Measurements from ENCODE around the gene IL5.
"Not testable (repeated sequence)": the region's sequence is repeated elsewhere in the genome, so short reads cannot be mapped to it uniquely, and the experiment has no call there.

The IL5 gene

DNA sequence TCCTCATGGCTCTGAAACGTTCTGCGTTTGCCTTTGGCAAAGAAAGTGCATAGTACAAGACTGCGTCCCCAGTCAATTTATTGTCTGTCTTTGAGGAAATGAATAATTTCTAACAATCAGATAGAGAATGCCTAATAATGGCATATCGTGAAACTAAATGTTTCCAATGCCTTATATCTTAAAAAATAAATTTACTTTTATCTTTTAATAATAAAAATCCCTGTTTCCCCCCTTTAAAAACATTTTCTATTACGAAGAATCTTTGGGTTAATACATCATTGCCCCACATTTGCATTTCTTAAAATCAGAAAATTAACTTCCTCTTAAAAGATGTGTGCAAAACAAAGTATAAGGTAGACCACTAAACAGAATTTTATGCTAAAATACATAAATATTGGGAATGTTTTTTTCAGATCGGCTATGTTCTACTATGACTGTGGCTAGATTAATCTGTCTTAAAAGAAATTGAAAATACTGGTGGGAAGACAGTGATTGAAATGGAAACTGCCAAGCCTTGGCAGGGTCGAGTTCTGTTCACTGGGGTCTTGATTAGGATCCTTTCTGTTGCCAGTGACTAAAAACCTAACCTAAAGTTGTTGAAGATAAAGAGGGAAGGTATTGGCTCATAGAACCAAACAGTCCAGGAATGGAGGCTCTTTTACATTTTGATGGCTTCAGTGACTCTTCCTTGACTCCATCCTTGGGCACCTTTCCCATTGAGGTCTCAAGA is at the start of gene IL5:
TSS of gene IL5 (minus strand) at position 51 of the 730 bp plus-strand sequence. CDS start at position 7, 44 bp downstream.
- no peak for DNase-seq (ENCODE audit: low read depth in 2 of 2)

- no peak for DNase-seq (ENCODE audit: low read depth in 2 of 2)
Measured at GRCh38 chr5:132592521-132592920, 49.2 kb upstream of the IL5 start.

DNA sequence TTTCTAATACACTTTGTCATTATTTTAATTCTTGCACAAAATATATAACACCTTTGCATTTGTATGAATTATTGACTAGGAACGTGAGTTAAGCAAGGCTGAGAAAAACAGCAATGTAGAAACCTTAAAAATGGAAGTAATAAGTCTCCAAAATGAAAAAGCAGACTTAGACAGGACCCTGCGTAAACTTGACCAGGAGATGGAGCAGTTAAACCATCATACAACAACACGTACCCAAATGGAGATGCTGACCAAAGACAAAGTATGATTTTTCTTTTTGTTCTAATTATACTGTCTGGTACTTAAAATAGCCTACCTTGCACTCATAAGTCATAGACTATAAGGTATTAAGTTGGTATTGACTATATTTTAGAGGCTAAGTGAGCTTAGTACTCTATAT is 47.8 kb upstream of the IL5 start:
- DNase-seq (ENCODE audit: low read depth in 2 of 2), result no peak

- DNase-seq (ENCODE audit: low read depth in 2 of 2), result no peak
Measured at GRCh38 chr5:132589467-132589866, 46.1 kb upstream of the IL5 start.

GRCh38 chr5:132586063-132586462 is 42.7 kb upstream of the IL5 start:
- DNase-seq (ENCODE audit: low read depth in 2 of 2), result no peak

DNA sequence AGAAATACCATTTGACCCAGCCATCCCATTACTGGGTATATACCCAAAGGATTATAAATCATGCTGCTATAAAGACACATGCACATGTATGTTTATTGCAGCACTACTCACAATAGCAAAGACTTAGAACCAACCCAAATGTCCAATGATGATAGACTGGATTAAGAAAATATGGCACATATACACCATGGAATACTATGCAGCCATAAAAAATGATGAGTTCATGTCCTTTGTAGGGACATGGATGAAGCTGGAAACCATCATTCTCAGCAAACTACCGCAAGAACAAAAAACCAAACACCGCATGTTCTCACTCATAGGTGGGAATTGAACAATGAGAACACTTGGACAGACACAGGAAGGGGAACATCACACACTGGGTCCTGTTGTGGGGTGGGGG is 41.2 kb upstream of the IL5 start:
- DNase-seq (ENCODE audit: low read depth in 2 of 2), result not testable (repeated sequence)

DNA sequence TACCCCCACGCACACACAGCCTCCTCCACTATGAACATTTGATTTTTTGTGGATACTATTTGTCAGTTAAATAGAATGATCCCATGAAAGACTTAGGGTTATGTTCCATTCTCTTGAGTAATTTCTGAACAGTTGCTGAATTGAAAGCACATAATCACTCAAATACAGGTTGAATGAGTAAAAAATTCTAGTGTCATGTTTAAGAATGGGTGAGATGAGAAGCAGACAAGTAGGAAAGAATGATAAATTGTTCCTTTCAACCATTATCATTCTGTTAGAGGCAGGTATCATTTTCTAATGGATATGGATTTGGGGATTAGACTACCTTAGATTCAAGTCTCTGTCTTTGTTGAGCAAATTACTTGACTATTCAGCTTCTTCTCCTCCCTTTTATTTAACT is 32.8 kb upstream of the IL5 start:
- no peak for DNase-seq (ENCODE audit: low read depth in 2 of 2)

DNA sequence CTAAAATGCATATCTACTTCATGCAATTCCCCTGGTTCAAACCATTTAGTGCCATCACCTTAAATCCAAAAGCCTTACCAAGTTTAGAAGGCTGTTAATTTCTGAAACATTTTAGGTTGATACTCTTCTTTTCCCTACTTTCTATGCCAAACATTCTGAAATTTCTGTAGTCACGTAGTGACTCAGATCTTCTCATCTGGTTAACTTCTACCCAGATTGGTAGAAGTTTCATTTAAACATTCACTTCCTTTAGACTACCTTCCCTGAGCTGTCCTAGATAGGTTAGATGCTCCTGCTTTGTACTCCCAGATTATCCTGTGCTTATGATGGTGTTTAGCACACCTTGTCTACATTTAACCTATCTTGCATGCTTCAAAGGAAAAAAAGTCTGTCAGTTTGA is 23.3 kb upstream of the IL5 start:
- no peak for DNase-seq (ENCODE audit: low read depth in 2 of 2)

GRCh38 chr5:132564555-132564954 is 21.2 kb upstream of the IL5 start:
- not testable (repeated sequence) for DNase-seq (ENCODE audit: low read depth in 2 of 2)

GRCh38 chr5:132561601-132562000 is 18.3 kb upstream of the IL5 start:
- no peak for DNase-seq (ENCODE audit: low read depth in 2 of 2)

GRCh38 chr5:132559383-132560060 is 16.2 kb upstream of the IL5 start:
- no peak for DNase-seq (ENCODE audit: low read depth in 2 of 2)

GRCh38 chr5:132557478-132558172 is 14.3 kb upstream of the IL5 start:
- peak; percentile 4 to 19 for DNase-seq (ENCODE audit: low read depth in 2 of 2)

DNA sequence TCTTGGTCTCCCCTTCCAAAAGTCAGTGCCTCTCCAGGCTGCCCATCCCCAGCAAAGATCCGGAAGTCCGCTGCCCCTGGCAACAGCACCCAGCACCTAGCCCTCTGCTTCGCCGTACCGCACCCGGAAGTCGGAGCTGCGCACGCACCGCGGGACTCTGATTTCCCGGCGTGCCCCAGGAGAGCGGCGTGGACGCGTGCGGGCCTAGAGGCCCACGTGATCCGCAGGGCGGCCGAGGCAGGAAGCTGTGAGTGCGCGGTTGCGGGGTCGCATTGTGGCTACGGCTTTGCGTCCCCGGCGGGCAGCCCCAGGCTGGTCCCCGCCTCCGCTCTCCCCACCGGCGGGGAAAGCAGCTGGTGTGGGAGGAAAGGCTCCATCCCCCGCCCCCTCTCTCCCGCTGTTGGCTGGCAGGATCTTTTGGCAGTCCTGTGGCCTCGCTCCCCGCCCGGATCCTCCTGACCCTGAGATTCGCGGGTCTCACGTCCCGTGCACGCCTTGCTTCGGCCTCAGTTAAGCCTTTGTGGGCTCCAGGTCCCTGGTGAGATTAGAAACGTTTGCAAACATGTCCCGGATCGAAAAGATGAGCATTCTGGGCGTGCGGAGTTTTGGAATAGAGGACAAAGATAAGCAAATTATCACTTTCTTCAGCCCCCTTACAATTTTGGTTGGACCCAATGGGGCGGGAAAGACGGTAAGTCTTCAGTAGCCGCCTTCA is 13.6 kb upstream of the IL5 start, which contains the start of gene RAD50:
TSS of gene RAD50 (plus strand) at position 215 of the 715 bp plus-strand sequence. CDS start at position 563, 348 bp downstream.
- peak; percentile 89 to 90 for DNase-seq (ENCODE audit: low read depth in 2 of 2)

DNA sequence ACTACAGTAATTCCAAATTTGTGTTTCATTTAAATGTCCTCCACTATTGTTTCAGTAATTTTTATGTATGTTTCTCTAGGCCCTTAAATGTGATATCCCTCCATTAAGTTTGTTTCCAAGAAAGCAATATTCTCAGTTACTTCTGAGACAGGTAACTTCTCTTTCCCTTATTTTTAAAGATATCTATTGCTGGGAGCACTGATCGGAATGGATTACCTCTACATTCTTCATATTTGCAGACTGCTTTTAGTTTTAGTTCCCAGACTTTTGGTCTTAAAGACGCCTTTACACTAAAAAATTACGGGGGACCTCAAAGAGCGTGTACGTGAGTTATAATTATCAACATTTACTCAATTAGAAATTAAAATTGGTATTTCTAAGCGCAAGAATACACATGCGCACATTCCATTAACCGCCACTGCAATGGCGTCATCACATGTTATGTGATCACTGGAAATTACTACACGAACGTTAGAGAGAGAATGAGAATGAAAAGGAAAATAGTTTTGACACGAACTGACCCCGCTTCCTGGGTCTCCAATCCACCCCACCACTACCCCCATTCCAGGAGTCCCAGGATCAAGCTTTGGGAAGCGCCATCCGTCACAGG is 12.9 kb upstream of the IL5 start:
- no peak for DNase-seq (ENCODE audit: low read depth in 2 of 2)

DNA sequence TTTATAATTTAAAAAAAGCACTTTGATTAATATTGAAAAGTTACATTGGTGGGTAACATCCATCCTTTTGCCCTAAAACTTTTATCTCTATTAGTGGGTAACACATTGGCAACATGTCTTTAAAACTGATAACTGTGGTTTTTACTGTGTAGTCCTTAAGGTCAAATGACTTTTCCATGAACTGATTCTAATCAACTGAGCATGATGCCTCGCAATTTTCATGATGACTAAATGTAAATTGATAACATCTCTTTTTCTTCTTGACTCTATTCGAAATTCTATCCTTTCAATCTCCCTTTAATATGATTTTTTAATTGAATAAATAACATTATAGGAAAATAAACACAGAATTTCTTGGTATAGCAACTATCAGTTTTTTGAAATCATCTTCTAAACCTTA is 6.3 kb upstream of the IL5 start:
- DNase-seq (ENCODE audit: low read depth in 2 of 2), result no peak

DNA sequence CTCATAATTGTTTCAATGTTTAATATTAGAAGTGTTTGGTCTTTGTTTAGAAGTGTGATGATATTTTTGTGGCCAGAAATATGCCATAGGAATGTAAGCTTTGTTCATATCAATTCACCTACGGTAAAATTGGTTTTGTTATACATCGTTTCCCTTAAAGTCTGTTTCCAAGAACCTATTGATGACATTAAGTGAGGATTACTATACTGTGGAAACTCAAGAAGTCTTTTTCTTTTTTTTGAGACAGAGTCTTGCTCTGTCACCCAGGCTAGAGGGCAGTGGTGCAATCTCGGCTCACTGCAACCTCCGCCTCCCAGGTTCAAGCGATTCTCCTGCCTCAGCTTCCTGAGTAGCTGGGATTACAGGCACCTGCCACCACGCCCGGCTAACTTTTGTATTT is 5.5 kb upstream of the IL5 start:
- not testable (repeated sequence) for DNase-seq (ENCODE audit: low read depth in 2 of 2)

DNA sequence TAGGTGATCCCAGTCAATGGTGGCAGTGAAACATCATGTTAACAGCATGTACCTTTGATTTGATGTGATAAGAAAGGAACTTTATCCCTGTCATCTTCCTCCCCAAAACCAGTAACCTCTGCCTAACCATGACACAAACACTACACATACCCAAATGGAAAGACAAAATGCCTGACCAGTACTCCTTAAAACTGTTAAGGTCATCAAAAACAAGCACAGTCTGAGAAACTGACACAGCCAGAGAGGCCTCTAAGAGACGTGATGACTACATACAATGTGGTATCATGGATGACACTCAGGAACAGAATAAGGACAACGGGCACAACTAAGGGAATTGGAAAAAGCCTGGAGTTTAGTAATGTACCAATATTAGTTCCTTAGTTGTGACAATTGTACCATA is 3.9 kb upstream of the IL5 start:
- no peak for DNase-seq (ENCODE audit: low read depth in 2 of 2)

DNA sequence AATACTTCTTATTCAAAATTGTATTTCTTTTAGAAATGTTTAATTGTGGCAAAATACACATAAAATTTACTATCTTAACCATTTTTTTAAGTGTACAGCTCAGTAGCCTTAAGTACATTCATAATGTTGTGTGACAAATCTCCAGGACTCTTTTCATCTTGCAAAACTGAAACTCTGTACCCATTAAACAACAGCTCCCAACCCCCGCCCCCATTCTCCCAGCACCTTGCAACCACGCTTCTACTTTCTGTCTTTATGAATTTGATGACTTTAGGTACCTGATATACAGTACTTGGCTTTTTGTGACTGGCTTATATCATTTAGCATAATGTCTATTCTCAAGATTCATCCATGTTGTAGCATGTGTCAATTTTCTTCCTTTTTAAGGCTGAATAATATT is 2.8 kb upstream of the IL5 start:
- DNase-seq (ENCODE audit: low read depth in 2 of 2), result peak; percentile 48 to 58

DNA sequence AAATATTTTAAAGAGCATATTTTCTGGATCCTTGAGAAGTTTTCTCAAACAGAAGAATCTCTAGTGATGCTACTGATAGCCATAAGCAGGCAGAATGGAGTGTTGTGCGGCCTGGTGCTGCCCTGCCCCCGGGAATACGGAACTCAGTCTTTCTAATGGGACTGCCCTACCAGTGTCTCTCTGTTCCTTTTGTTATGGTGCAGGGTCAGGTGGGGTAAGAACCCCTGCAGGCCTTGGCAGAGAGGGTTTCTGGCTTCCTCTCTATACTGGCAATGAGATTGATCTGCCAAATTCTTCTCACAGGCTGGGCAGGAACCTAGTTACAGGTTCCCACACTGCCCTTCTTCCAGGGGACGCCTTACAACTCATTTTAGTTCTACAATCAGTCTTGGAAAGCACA is 2.6 kb downstream of the IL5 start:
- DNase-seq (ENCODE audit: low read depth in 2 of 2), result no peak

- no peak for DNase-seq (ENCODE audit: low read depth in 2 of 2)
Measured at GRCh38 chr5:132540149-132540548, 3.2 kb downstream of the IL5 start.

DNA sequence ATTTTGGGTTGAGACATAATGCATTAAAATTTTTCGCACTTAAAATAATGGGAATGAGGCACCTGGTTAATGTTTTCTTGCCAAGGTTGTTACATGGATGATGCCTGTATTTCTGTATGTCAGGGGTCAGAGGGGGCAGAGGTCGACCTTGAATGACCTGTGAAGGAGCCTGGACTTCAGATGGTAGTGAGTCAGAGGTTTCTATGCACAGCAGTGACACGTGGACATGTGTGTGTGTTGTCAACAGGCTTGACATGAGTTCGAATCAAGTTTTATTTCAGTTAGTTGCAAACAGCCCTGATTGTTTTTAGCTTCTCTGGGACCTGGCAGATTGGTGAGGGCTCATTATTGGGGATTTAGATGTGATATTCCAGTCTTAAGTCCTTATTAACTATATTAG is 3.6 kb downstream of the IL5 start:
- no peak for DNase-seq (ENCODE audit: low read depth in 2 of 2)

DNA sequence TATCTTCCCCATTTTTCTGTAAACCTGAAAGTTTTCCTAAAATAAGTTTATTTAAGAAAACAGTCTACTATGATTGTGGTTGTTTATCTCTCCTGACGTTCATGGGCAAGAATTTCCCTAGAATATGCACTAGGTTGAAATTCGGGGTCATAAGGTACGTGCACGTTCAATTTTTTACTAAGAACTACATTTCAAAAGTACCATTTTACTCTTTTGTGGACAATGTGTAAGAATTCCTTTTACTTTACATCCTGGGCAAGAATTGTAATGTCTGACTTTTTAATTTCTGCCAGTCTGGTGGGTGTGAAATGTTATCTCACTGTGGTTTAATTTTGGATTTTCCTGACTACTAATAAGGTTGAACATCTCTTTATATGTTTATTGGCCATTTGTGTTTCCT is 12.4 kb downstream of the IL5 start:
- DNase-seq (ENCODE audit: low read depth in 2 of 2), result no peak

Data from stimulated activated CD4-positive, alpha-beta T cell treated with anti-CD3 and anti-CD28 coated beads, Interleukin-15, amount 100 ng/mL, for 48 hours (primary cell).